Ascending aorta (tissue), 2 donors: ENCODE data around the gene TRPC6. TPM values are rescaled to one million over a fixed set of nuclear protein-coding genes. Genes with fewer than 3 reads are reported as not detected.

Experiments
- DNase-seq, 2 donors: peaks; one replicate each; pipeline ENCODE4 v3.0.0-alpha.2; 2019; ENCODE audit warnings: low spot score in 2 of 2
- H3K27ac ChIP-seq, 2 donors: fragments of 200-600 bp; sonication (generic); one replicate each; pipeline ENCODE4 v1.5.1; 2016 to 2017; ENCODE audit warnings: mild to moderate bottlenecking in 1 of 2
- H3K27me3 ChIP-seq: fragments of 200-600 bp; sonication (generic); one replicate; pipeline ENCODE4 v1.5.1; 2017
- H3K36me3 ChIP-seq, 2 donors: fragments of 200-600 bp; sonication (generic); one replicate each; pipeline ENCODE4 v1.5.1; 2016
- H3K4me1 ChIP-seq, 2 donors: fragments of 200-600 bp; sonication (generic); one replicate each; pipeline ENCODE4 v1.5.1; 2016 to 2017; ENCODE audit warnings: mild to moderate bottlenecking in 1 of 2
- H3K4me3 ChIP-seq, 2 donors: fragments of 200-600 bp; sonication (generic); one replicate each; pipeline ENCODE4 v1.5.1; 2016 to 2017; ENCODE audit warnings: mild to moderate bottlenecking in 1 of 2
- H3K9me3 ChIP-seq, 2 donors: fragments of 200-600 bp; sonication (generic); one replicate each; pipeline ENCODE4 v1.5.1; 2016
- intact Hi-C: fragments of 100-400 bp; cut with DNase I; formaldehyde crosslinking; loops from one replicate; pipeline ENCODE4 v1.15.1; 2023
- total RNA-seq: library from RNA; depleted of rRNA; stranded (reverse); fragments of >200 nt; gene quantifications from one replicate; pipeline ENCODE4 v1.1.0, GENCODE V29; 2016
- TF ChIP-seq, protein P1 (sequence below), 3 experiments: fragments of 200-600 bp in 2 of 3; fragments of 450-650 bp in 1 of 3; sonication (generic) in 2 of 3; IDR thresholded peaks; one replicate each; pipeline ENCODE4 v1.5.1; 2016 to 2019; ENCODE audit warnings: antibody characterized with exemption in 3 of 3, mild to moderate bottlenecking in 1 of 3, moderate library complexity in 1 of 3

The TRPC6 gene
- total RNA-seq, 1 donor from 2014 or later: 4.8 TPM

DNA sequence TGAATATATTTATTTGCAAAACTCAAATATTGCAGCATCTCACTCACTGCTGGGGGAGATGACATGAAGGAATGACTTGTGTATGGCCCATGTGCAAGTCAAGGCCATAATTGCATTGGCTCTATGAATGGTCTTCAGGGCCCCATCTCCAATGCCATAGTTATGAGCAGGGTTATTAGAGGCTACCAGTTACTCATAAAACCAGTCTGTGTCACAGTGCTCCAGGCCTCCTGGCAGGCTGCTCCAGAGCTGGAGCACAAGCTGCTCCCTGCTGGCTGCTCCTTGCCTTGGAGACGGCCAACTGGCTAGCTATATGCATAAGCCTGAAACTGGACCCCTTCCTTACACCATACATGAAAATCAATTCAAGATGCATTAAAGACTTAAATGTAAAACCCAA, 145.7 kb downstream of the TRPC6 start:
- no peak overlapping the region for H3K4me3 ChIP-seq
- H3K36me3 ChIP-seq: no peaks in the 10 kb centered on the region
- intact Hi-C loops: no loop called here
- no peak overlapping the region for H3K27ac ChIP-seq
- TF ChIP-seq, protein P1, sequence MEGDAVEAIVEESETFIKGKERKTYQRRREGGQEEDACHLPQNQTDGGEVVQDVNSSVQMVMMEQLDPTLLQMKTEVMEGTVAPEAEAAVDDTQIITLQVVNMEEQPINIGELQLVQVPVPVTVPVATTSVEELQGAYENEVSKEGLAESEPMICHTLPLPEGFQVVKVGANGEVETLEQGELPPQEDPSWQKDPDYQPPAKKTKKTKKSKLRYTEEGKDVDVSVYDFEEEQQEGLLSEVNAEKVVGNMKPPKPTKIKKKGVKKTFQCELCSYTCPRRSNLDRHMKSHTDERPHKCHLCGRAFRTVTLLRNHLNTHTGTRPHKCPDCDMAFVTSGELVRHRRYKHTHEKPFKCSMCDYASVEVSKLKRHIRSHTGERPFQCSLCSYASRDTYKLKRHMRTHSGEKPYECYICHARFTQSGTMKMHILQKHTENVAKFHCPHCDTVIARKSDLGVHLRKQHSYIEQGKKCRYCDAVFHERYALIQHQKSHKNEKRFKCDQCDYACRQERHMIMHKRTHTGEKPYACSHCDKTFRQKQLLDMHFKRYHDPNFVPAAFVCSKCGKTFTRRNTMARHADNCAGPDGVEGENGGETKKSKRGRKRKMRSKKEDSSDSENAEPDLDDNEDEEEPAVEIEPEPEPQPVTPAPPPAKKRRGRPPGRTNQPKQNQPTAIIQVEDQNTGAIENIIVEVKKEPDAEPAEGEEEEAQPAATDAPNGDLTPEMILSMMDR (IDR thresholded peaks at IDR 0.05): no peak
- no peaks in the 10 kb centered on the region for H3K9me3 ChIP-seq
- peaks cover 13 to 14% of the 10 kb centered on the region in 2 donors for H3K4me1 ChIP-seq
- no peak for DNase-seq
- H3K27me3 ChIP-seq: no peaks in the 10 kb centered on the region

- Histone ChIP-seq H3K4me3 (no peak overlapping the region), H3K9me3 (no peaks in the 10 kb centered on the region), H3K27ac (no peak overlapping the region), H3K27me3 (no peaks in the 10 kb centered on the region), H3K4me1 (peaks cover 7 to 10% of the 10 kb centered on the region in 2 donors), H3K36me3 (no peaks in the 10 kb centered on the region)
- TF ChIP-seq, protein P1 (IDR thresholded peaks at IDR 0.05): peak; percentile 53 to 77 (median 60)
- peak in 1 of 2 donors; percentile 65 for DNase-seq
- intact Hi-C loops: loop anchor here (1.0 kb wide), 1 partner anchor 456 kb away; no protein-coding TSS in a partner anchor
Observed at GRCh38 chr11:101436511-101437142, 147.2 kb downstream of the TRPC6 start.

- intact Hi-C loops: no loop called here
Observed at GRCh38 chr11:101435408-101435973, 148.3 kb downstream of the TRPC6 start.

GRCh38 chr11:101434026-101434643, 149.7 kb downstream of the TRPC6 start:
- TF ChIP-seq, protein P1 (IDR thresholded peaks at IDR 0.05): no peak
- Histone ChIP-seq H3K9me3 (no peaks in the 10 kb centered on the region), H3K4me3 (no peak overlapping the region), H3K27ac (no peak overlapping the region), H3K27me3 (no peaks in the 10 kb centered on the region), H3K36me3 (no peaks in the 10 kb centered on the region), H3K4me1 (no peaks in the 10 kb centered on the region)
- intact Hi-C loops: no loop called here
- DNase-seq: no peak

More at GRCh38 chr11:101435408-101435973, 148.3 kb downstream of the TRPC6 start:
- no peaks in the 10 kb centered on the region for H3K4me1 ChIP-seq
- H3K27ac ChIP-seq: no peak overlapping the region
- no peaks in the 10 kb centered on the region for H3K36me3 ChIP-seq
- no peak for DNase-seq
- TF ChIP-seq, protein P1 (IDR thresholded peaks at IDR 0.05): no peak
- no peaks in the 10 kb centered on the region for H3K27me3 ChIP-seq
- no peaks in the 10 kb centered on the region for H3K9me3 ChIP-seq
- no peak overlapping the region for H3K4me3 ChIP-seq

DNA sequence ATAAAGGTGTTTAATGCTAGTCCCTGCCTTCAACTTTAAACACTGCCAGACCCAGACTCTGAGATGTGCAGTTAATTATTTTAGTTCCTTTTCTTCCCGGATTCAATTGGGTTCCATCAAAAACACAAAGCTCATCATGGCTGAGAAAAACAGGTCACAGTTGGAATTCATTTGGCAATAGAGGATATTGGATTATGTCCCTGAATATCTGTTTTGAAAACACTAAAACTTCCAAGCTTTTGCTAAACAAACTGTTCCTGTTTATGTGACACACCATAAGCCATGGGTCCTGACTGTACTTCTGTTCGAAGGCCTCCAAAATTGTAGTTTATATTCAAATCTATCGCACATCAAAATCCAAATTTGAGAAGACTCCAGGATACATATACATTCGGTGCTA, 150.7 kb downstream of the TRPC6 start:
- Histone ChIP-seq H3K9me3 (no peaks in the 10 kb centered on the region), H3K27ac (no peak overlapping the region), H3K4me3 (no peak overlapping the region), H3K27me3 (no peaks in the 10 kb centered on the region), H3K4me1 (no peaks in the 10 kb centered on the region), H3K36me3 (no peaks in the 10 kb centered on the region)
- intact Hi-C loops: no loop called here
- no peak for DNase-seq
- TF ChIP-seq, protein P1 (IDR thresholded peaks at IDR 0.05): no peak
